CD14-positive monocyte (primary cell): ENCODE data around the gene PLAC1. TPM values are rescaled to one million over a fixed set of nuclear protein-coding genes. Genes with fewer than 3 reads are reported as not detected.
A peak's percentile ranks its signal among the peaks of the same experiment; 100 is the strongest.

Experiments
- DNase-seq, 3 donors: peaks; one replicate each; pipeline ENCODE4 v3.0.0-alpha.2; 2011 to 2022
- H2AFZ ChIP-seq: 2 replicates; pipeline ENCODE4 v1.6.0; 2012; ENCODE audit warnings: mild to moderate bottlenecking, low read depth, low read length, inconsistent platforms; ENCODE audit not compliant: insufficient read depth, poor library complexity, severe bottlenecking
- H3K27ac ChIP-seq, 2 donors: 1 replicate in 1 of 2; 2 replicates in 1 of 2; pipeline ENCODE4 v1.5.1; 2012 to 2013; ENCODE audit warnings: low read length in 2 of 2, control low read depth in 1 of 2, inconsistent platforms in 1 of 2, low read depth in 1 of 2, mild to moderate bottlenecking in 1 of 2
- H3K27me3 ChIP-seq, 2 donors: one replicate each; pipeline versions ENCODE4 v1.6.0 to v1.6.1; 2011 to 2013; ENCODE audit warnings: low read length in 2 of 2; ENCODE audit not compliant: control insufficient read depth in 2 of 2, insufficient read depth in 2 of 2
- H3K36me3 ChIP-seq, 2 donors: replicated peaks in 1 of 2; 1 replicate in 1 of 2; 2 replicates in 1 of 2; pipeline versions ENCODE4 v1.5.1 to v1.6.1; 2012 to 2013; ENCODE audit warnings: low read length in 2 of 2, control low read depth in 1 of 2, inconsistent platforms in 1 of 2, mild to moderate bottlenecking in 1 of 2; ENCODE audit not compliant: insufficient read depth in 2 of 2, control insufficient read depth in 1 of 2
- H3K4me1 ChIP-seq, 2 donors: 1 replicate in 1 of 2; 2 replicates in 1 of 2; pipeline versions ENCODE4 v1.5.1 to v1.6.1; 2012 to 2013; ENCODE audit warnings: low read length in 2 of 2, control low read depth in 1 of 2, inconsistent platforms in 1 of 2, mild to moderate bottlenecking in 1 of 2, moderate library complexity in 1 of 2; ENCODE audit not compliant: insufficient read depth in 2 of 2, control insufficient read depth in 1 of 2
- H3K4me2 ChIP-seq: replicated peaks from 2 replicates; pipeline ENCODE3; 2012; ENCODE audit warnings: low read length, moderate library complexity, mild to moderate bottlenecking; ENCODE audit not compliant: poor library complexity, severe bottlenecking; ENCODE audit errors: extremely low read depth
- H3K4me3 ChIP-seq, 3 experiments: fragments of 200-600 bp in 1 of 3; sonication (generic) in 1 of 3; replicated peaks in 1 of 3; 1 replicate in 2 of 3; 2 replicates in 1 of 3; pipeline ENCODE4 v1.5.1; 2011 to 2013; ENCODE audit warnings: low read length in 3 of 3, mild to moderate bottlenecking in 3 of 3, control low read depth in 2 of 3, low read depth in 2 of 3, inconsistent platforms in 1 of 3, moderate library complexity in 1 of 3
- H3K79me2 ChIP-seq: 2 replicates; pipeline ENCODE4 v1.6.0; 2012; ENCODE audit warnings: mild to moderate bottlenecking, control low read depth, inconsistent platforms, low read length, moderate library complexity; ENCODE audit not compliant: insufficient read depth
- H3K9ac ChIP-seq: 2 replicates; pipeline ENCODE4 v1.6.0; 2017; ENCODE audit warnings: low read length, mild to moderate bottlenecking; ENCODE audit not compliant: insufficient read depth, poor library complexity, severe bottlenecking
- H3K9me3 ChIP-seq, 2 donors: replicated peaks in 1 of 2; 1 replicate in 1 of 2; 2 replicates in 1 of 2; pipeline versions ENCODE4 v1.5.1 to v1.6.1; 2012 to 2013; ENCODE audit warnings: low read length in 2 of 2, control low read depth in 1 of 2; ENCODE audit not compliant: control insufficient read depth in 1 of 2, insufficient read depth in 1 of 2
- H4K20me1 ChIP-seq: 2 replicates; pipeline ENCODE4 v1.6.0; 2012; ENCODE audit warnings: mild to moderate bottlenecking, low read length, control low read depth, moderate library complexity; ENCODE audit not compliant: insufficient read depth
- H3K27ac Mint-ChIP-seq, 7 donors: one replicate each; pipeline ENCODE4 v1.8.0; 2020; ENCODE audit warnings: mild to moderate bottlenecking in 7 of 7, mixed read lengths in 7 of 7, moderate library complexity in 6 of 7, inconsistent platforms in 2 of 7
- H3K27me3 Mint-ChIP-seq, 3 donors: one replicate each; pipeline ENCODE4 v1.8.0; 2021 to 2022; ENCODE audit warnings: low read depth in 3 of 3, mild to moderate bottlenecking in 3 of 3, mixed read lengths in 3 of 3, moderate library complexity in 3 of 3, inconsistent platforms in 1 of 3
- H3K36me3 Mint-ChIP-seq, 2 donors: one replicate each; pipeline ENCODE4 v1.8.0; 2020; ENCODE audit warnings: mixed read lengths in 2 of 2, inconsistent platforms in 1 of 2, mild to moderate bottlenecking in 1 of 2
- H3K4me1 Mint-ChIP-seq: one replicate; pipeline ENCODE4 v1.8.0; 2020; ENCODE audit warnings: mild to moderate bottlenecking, mixed read lengths
- H3K4me3 Mint-ChIP-seq, 2 donors: one replicate each; pipeline ENCODE4 v1.8.0; 2020; ENCODE audit warnings: mild to moderate bottlenecking in 2 of 2, mixed read lengths in 2 of 2, moderate library complexity in 1 of 2
- H3K9me3 Mint-ChIP-seq, 7 donors: one replicate each; pipeline ENCODE4 v1.8.0; 2020 to 2022; ENCODE audit warnings: mixed read lengths in 7 of 7, mild to moderate bottlenecking in 6 of 7, moderate library complexity in 6 of 7, inconsistent platforms in 2 of 7
- CTCF ChIP-seq: fragments of 200-600 bp; IDR thresholded peaks from one replicate; pipeline ENCODE4 v1.8.0; 2022; ENCODE audit warnings: antibody characterized with exemption, mild to moderate bottlenecking
- WGBS: methylation state at CpG from one replicate; pipeline ENCODE4 v1.1.5; 2013; ENCODE audit warnings: missing lambda C conversion rate; ENCODE audit not compliant: insufficient coverage; 5-methylcytosine and 5-hydroxymethylcytosine counted together
- intact Hi-C, 2 donors: fragments of 100-400 bp; cut with micrococcal nuclease; formaldehyde crosslinking; loops; one replicate each; pipeline versions ENCODE4 v1.15.0 to v1.15.1; 2023
- polyA plus RNA-seq, 3 donors: library from polyadenylated mRNA; depleted of rRNA in 1 of 3; unstranded in 2 of 3; stranded (reverse) in 1 of 3; fragments of 300-500 nt in 2 of 3; fragments of >200 nt in 1 of 3; fragmentation: Illumina TruSeq in 2 of 3; gene quantifications; 1 replicate in 2 of 3; 2 replicates in 1 of 3; pipeline ENCODE4 v1.2.3, GENCODE V29; 2012 to 2021

The PLAC1 gene
- polyA plus RNA-seq, 3 donors: not detected

GRCh38 chrX:134671294-134671693 is 13.0 kb upstream of the PLAC1 start:
- Mint-ChIP-seq H3K36me3 (no peaks in the 10 kb centered on the region), H3K27me3 (peaks cover 0 to 2% (median 1%) of the 10 kb centered on the region in 3 donors), H3K9me3 (peaks cover 0 to 12% (median 5%) of the 10 kb centered on the region in 7 donors), H3K4me3 (no peak overlapping the region), H3K4me1 (peaks cover 19% of the 10 kb centered on the region), H3K27ac (peak overlapping the region in 6 of 7 donors; percentile 21 to 84 (median 49))
- no peak overlapping the region for H3K27ac ChIP-seq
- intact Hi-C loops: no loop called here
- H3K4me2 ChIP-seq: no peak overlapping the region
- no peaks in the 10 kb centered on the region for H3K9me3 ChIP-seq
- no peak overlapping the region for H2AFZ ChIP-seq
- TF ChIP-seq CTCF: no peak
- DNase-seq: peak; percentile 57 to 80 (median 64)
- H3K27me3 ChIP-seq: no peaks in the 10 kb centered on the region
- peaks cover 11 to 19% of the 10 kb centered on the region in 2 donors for H3K4me1 ChIP-seq
- H3K79me2 ChIP-seq: no peaks in the 10 kb centered on the region
- no peak overlapping the region for H3K4me3 ChIP-seq
- no peaks in the 10 kb centered on the region for H4K20me1 ChIP-seq
- H3K36me3 ChIP-seq: no peaks in the 10 kb centered on the region
- H3K9ac ChIP-seq: no peak overlapping the region
- WGBS: no CpG with 5 or more reads among the region's 6 CpGs

DNA sequence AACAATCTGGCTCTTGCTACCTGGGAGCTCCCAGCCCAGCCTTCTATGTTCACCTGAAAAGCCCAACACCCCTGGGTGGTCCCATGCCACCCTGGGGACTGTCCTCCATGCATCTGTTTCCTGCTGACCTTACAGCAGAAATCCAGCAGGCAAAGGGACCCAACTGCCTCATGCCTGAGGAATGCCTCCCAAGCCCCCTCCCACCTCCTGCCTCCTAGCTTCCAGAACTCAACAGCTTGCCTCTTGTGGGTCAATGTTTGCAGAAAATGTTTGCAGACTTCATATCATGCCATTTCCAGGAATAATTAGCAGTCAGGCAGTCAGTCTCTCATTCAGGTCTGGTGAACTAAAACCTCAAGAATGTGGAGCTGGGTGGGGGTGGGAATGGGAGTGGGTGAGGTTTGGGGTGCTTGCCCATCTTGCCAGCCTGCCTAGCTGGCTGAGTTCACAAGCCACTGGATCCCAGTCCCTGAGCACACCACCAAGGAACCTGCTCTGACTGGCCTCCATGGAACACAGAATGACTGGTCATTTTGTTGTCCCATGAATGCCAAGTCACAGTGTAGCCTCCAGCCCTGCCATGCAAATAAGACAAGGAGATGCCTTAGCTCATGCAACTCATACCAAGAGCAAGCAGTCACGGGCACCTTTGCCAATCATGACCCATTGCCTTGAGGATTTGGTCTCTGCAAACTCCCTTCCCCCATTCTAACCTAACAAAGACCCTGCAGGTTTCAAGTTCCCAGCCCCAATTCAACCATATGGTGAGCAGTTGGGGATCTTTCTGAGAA is 12.1 kb upstream of the PLAC1 start:
- H3K9me3 Mint-ChIP-seq: peaks cover 0 to 9% (median 5%) of the 10 kb centered on the region in 7 donors
- H3K4me3 Mint-ChIP-seq: no peak overlapping the region
- no CpG with 5 or more reads among the region's 1 CpG for WGBS

More for the DNA sequence above, 12.1 kb upstream of the PLAC1 start:
- Histone ChIP-seq H3K9ac (no peak overlapping the region), H3K4me3 (no peak overlapping the region), H3K4me1 (peaks cover 11 to 19% of the 10 kb centered on the region in 2 donors), H3K4me2 (no peak overlapping the region), H3K36me3 (no peaks in the 10 kb centered on the region), H3K9me3 (no peaks in the 10 kb centered on the region), H2AFZ (no peak overlapping the region), H3K27ac (no peak overlapping the region), H3K79me2 (no peaks in the 10 kb centered on the region), H3K27me3 (no peaks in the 10 kb centered on the region), H4K20me1 (no peaks in the 10 kb centered on the region)
- peak overlapping the region in 2 of 7 donors; percentile 26 to 42 for H3K27ac Mint-ChIP-seq
- intact Hi-C loops: no loop called here
- TF ChIP-seq CTCF: no peak
- H3K27me3 Mint-ChIP-seq: peaks cover 0 to 3% (median 3%) of the 10 kb centered on the region in 3 donors
- no peak for DNase-seq
- no peaks in the 10 kb centered on the region for H3K36me3 Mint-ChIP-seq
- peaks cover 19% of the 10 kb centered on the region for H3K4me1 Mint-ChIP-seq
